Measurements from ENCODE around the gene EFCAB11.
A peak's percentile ranks its signal among the peaks of the same experiment; 100 is the strongest.

EFCAB11 gene

DNA sequence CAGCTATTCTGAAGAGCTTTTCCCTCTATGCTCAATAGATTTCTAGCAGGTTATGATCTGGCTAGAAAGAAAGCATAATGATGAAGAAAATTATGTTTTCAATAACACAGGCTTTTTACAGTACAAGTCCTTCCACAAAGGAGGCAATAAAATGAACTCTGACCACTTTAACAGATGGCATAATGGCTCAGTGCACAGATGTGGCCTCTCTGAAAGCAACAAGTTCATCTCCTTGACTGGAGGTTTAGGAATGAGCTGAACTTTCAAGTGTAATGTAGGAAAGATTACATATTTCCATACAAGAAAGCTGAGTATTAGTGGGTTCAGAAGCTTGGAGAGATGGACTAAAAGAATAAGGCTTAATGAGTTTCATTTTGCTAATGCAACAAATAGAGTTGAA, 147.4 kb downstream of the EFCAB11 start:
- DNase-seq: no peak

DNA sequence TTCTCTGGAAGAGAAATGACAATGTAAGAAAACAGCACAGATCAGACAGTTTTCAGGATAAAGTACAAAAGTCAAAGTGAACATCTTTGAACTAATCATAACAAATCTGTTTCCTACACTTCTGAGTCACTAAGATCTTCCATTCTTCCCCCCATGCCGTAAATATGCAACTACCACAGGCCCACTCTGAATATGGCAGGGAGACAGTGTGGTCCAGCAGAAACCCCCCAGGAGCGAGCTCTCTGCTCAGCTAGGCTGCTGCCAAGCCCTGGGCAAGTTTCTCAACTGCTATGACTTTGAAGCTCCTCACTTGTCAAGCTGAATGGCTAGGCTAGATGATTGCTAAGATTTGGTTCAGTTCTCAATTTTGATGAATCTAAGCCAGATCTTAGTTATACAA, 148.1 kb downstream of the EFCAB11 start:
- no peak for DNase-seq

DNA sequence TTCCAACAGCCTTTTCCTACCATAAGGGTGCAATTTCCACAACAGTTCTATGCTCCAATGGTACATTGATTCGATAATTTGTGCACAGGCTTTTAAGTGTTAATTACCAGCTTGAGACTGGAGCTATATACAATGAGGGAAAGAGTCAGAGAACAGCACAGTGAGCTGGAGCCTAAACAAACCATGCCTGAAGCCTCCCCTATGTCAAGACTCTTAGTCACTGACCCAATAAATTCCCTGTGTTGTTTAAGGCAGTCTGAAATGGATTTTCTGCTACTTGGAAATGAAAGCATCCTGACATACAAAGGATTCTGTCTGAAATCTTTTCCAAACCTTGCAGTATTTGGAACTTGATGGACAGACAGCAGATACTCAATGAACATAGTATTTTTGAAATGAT, 149.0 kb downstream of the EFCAB11 start:
- DNase-seq: no peak

DNA sequence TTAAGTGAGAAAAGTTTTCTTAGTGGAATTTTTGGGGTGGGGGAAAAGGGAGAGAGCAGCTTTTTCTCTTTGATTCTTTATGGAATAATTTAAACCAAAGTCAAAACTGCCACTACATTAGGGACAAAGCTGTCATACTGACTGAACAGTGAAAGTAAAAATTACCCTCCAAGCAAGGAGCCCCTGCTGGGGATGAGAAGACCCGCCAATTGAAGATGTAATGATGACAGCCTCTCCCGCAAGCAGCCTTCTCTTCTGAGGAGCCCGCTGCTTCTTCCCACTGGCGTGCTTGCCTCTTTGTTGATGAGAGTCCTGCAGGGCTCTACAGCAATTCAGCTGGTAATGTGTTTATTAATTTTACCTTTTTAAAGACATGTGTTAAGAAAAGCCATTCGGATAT, 151.0 kb downstream of the EFCAB11 start:
- no peak for DNase-seq

DNA sequence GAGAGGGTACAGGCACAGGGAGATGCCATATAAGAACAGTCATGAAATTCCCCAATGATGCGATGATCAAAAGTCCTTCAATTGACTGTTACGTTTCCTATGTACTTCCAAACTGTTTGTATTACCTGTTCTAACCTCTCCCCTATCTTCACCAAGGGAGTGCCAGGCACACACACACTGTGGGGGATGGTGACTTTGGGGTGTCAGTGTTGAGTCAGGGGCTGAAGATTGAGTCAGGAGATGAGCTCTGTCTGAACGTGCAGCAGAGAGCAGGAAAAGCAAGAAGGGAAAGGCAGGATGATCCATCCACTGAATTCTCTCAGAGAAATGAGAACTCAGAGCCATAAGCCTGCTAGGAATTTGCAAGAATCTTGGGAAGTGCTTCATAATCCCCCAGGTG, 153.4 kb downstream of the EFCAB11 start:
- DNase-seq: no peak

GRCh38 chr14:89798212-89798773, 156.2 kb downstream of the EFCAB11 start:
- no peak for DNase-seq

GRCh38 chr14:89797148-89797547, 157.4 kb downstream of the EFCAB11 start:
- no peak for DNase-seq

DNA sequence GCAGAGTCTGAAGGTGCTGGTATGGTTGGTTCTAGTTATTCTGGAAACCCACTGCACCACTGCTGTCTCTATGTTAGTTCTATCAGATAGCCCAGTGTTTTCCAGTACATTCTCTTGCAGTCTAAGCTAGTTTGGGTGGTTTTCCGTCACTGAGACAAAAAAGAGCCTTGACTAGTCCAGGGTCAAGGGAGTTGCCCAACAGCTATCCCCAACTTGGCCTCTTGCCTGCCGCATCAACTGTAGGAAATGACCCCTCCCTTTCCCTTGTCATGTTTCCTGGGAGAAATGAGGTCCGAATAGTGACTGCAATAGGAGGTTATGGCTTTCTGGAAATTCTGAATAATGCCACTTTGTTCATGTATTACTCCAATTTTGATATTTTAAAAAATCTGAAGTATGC, 160.4 kb downstream of the EFCAB11 start:
- DNase-seq: no peak

- no peak for DNase-seq
Measured at GRCh38 chr14:89793367-89793716, 161.2 kb downstream of the EFCAB11 start.

- no peak for DNase-seq
Measured at GRCh38 chr14:89792489-89793366, 161.8 kb downstream of the EFCAB11 start.

- DNase-seq: no peak
Measured at GRCh38 chr14:89787525-89787924, 167.0 kb downstream of the EFCAB11 start.

GRCh38 chr14:89781046-89781445, 173.5 kb downstream of the EFCAB11 start:
- no peak for DNase-seq

GRCh38 chr14:89779707-89780106, 174.8 kb downstream of the EFCAB11 start:
- no peak for DNase-seq

- no peak for DNase-seq
Measured at GRCh38 chr14:89775946-89776345, 178.6 kb downstream of the EFCAB11 start.

GRCh38 chr14:89775151-89775550, 179.4 kb downstream of the EFCAB11 start:
- DNase-seq: no peak

- peak; percentile 8 for DNase-seq
Measured at GRCh38 chr14:89773644-89774316, 180.8 kb downstream of the EFCAB11 start.

DNA sequence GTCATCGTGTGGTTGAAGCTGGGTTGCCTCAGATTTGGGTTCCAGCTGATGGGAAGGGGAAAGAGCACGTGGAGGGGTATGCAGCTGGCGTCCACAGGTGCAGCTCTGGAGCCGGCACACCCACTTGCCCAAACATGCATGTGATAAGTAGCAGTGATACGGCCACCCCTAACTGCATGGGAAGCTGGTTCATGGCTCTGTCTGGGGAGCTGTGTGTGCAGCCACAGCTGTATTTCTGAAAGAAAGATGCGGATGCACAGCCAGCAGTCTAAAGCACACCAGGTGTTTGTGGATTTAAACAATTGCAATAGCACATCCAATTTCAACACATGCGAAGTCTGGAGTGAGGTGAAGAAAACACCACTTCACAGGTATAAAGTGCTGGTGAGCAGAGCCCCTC, 181.4 kb downstream of the EFCAB11 start:
- DNase-seq: no peak

GRCh38 chr14:89771251-89771650, 183.3 kb downstream of the EFCAB11 start:
- DNase-seq: no peak

DNA sequence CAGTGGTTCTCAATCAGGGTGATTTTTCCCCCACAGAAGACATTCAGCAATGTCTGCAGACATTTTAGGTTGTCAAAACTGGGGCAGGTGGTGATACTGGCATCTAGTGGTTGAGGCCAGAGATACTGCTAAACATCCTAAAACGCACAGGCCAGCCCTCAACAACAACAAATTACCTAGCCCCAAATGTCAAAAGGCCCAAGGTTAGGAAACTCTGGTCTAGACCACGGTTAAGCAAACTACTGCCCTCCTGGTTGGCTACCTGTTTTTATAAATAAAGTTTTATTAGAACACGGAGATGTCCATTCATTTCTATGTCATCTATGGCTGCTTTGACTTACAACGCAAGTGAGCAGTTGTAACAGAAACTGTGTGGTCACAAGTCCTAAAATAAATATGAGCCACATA, 186.7 kb downstream of the EFCAB11 start:
- DNase-seq: no peak

DNA sequence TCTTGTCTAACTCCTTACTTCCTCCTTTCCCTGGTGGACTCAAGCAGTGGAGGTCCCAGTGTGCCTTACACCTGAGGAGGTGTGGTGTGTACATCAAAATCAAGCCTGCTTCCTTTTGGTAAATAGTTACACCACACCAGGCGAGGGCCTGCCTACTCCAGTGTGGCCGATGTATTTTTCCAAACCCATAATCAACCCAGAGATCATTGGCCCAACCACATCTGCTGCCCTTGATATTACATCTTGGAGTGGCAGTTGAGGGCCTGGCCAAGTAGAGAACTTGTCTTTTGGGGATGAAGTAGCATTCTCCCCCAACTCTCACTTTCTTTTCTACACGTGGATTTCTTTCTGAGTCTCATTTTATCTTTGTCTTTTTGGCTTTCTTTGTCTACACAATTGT, 187.4 kb downstream of the EFCAB11 start:
- DNase-seq: no peak

GRCh38 chr14:89765346-89765745, 189.2 kb downstream of the EFCAB11 start:
- DNase-seq: no peak

DNA sequence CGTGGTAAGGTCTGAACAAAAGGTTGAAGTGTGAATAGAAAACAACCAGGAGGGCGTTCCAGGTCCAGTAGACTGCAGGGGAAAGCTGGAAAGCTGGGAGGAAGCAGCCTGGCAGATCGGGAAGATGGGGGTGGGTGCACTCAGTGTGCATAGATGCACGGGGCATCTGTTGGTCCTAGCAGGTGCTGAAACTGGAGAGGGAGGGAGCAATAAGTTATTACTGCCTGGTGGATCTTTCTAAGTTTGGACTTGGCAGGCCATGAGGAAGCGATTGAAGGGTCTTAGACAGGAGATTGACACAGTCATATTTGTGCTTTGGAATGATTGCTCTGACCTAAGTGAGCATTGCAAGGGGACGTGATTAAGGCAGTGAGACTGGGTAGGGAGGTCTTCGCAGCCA, 194.4 kb downstream of the EFCAB11 start:
- no peak for DNase-seq

DNA sequence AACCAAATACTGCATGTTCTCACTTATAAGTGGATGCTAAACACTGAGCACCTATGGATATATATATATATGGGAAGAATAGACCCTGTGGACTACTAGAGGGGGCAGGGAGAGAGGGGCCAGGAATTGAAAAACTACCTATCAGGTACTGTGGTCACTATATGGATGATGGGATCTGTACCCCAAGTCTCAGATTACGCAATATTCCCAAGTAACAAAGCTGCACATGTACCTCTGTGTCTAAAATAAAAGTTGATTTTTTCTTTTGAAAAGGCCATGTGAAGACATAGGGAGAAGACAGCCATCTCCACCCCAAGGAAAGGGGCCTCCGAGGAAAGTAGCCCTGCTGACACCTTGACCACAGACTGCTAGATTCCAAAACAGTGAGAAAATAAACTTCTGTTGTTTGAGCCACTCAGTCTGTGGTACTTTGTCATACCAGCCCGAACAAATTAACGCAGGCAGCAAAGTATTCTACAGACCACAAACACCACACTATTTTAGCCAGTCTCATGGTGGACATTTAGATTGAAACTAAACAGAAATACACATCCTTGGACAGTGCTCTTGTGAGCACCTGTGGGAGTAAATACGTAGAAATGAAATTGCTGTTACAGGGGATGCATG, 197.1 kb downstream of the EFCAB11 start:
- no peak for DNase-seq

- no peak for DNase-seq
Measured at GRCh38 chr14:89755816-89756215, 198.7 kb downstream of the EFCAB11 start.
